Natural killer cell (primary cell): ENCODE results near the gene LEAP2. TPM values are rescaled to one million over a fixed set of nuclear protein-coding genes. Genes with fewer than 3 reads are reported as not detected.

Source experiments
- ATAC-seq, 3 donors: fragments of 150-1000 bp in 2 of 3; fragments of 200-7000 bp in 1 of 3; cut with Tn5 transposase; 1 replicate in 1 of 3; 2 replicates in 2 of 3; pipeline ENCODE4 v1.10.0; 2021; ENCODE audit warnings: mild to moderate bottlenecking in 2 of 3, moderate library complexity in 2 of 3
- DNase-seq, 2 donors: peaks; one replicate each; pipeline versions ENCODE4 v3.0.0 to v3.0.0-alpha.2; 2013 to 2021; ENCODE audit warnings: mixed read lengths in 1 of 2
- H3K27ac ChIP-seq: one replicate; pipeline ENCODE4 v1.5.1; 2013; ENCODE audit warnings: mild to moderate bottlenecking, low read length
- H3K27me3 ChIP-seq: one replicate; pipeline ENCODE4 v1.6.1; 2013; ENCODE audit warnings: low read length; ENCODE audit not compliant: control insufficient read depth, insufficient read depth
- H3K36me3 ChIP-seq: one replicate; pipeline ENCODE4 v1.6.1; 2013; ENCODE audit warnings: low read length; ENCODE audit not compliant: control insufficient read depth, insufficient read depth
- H3K4me1 ChIP-seq: one replicate; pipeline ENCODE4 v1.6.1; 2013; ENCODE audit warnings: low read length; ENCODE audit not compliant: control insufficient read depth, insufficient read depth
- H3K4me3 ChIP-seq: one replicate; pipeline ENCODE4 v1.5.1; 2013; ENCODE audit warnings: low read length
- H3K9me3 ChIP-seq: one replicate; pipeline ENCODE4 v1.6.1; 2013; ENCODE audit warnings: low read length; ENCODE audit not compliant: control insufficient read depth, insufficient read depth
- H3K27ac Mint-ChIP-seq, 2 donors: one replicate each; pipeline ENCODE4 v1.8.0; 2022; ENCODE audit warnings: mild to moderate bottlenecking in 2 of 2, mixed read lengths in 2 of 2, moderate library complexity in 1 of 2
- H3K27me3 Mint-ChIP-seq, 2 donors: one replicate each; pipeline ENCODE4 v1.8.0; 2022; ENCODE audit warnings: low read depth in 2 of 2, mixed read lengths in 2 of 2
- H3K36me3 Mint-ChIP-seq: one replicate; pipeline ENCODE4 v1.8.0; 2022; ENCODE audit warnings: mixed read lengths
- H3K4me1 Mint-ChIP-seq, 2 donors: one replicate each; pipeline ENCODE4 v1.8.0; 2022; ENCODE audit warnings: mixed read lengths in 2 of 2
- H3K4me3 Mint-ChIP-seq: one replicate; pipeline ENCODE4 v1.8.0; 2022; ENCODE audit warnings: mild to moderate bottlenecking, moderate library complexity, mixed read lengths
- H3K9me3 Mint-ChIP-seq, 2 donors: one replicate each; pipeline ENCODE4 v1.8.0; 2022; ENCODE audit warnings: mixed read lengths in 2 of 2
- CTCF ChIP-seq: fragments of 200-600 bp; IDR thresholded peaks from one replicate; pipeline ENCODE4 v1.8.0; 2022; ENCODE audit warnings: antibody characterized with exemption
- WGBS: methylation state at CpG from one replicate; pipeline ENCODE4 v1.1.7; 2013; ENCODE audit warnings: missing lambda C conversion rate; ENCODE audit not compliant: insufficient coverage; 5-methylcytosine and 5-hydroxymethylcytosine counted together
- intact Hi-C: fragments of 100-400 bp; cut with micrococcal nuclease; formaldehyde crosslinking; loops from one replicate; pipeline ENCODE4 v1.14.2; 2022
- total RNA-seq, 4 donors: library from RNA; stranded (reverse); fragments of 120-200 nt in 1 of 4; gene quantifications; one replicate each; pipeline versions ENCODE4 v1.2.3 to v1.2.4, GENCODE V29; 2013 to 2022

LEAP2 gene
- total RNA-seq, 3 donors from 2014 or later (not counting 1 experiment from before 2014, with no cell fraction given): 0.70 to 1.3 (median 1.2) TPM

- H3K4me3 Mint-ChIP-seq: no peak overlapping the region
- Histone ChIP-seq H3K27ac (no peak overlapping the region), H3K27me3 (no peaks in the 10 kb centered on the region), H3K9me3 (no peaks in the 10 kb centered on the region), H3K36me3 (no peaks in the 10 kb centered on the region), H3K4me1 (no peaks in the 10 kb centered on the region), H3K4me3 (no peak overlapping the region)
- no peaks in the 10 kb centered on the region for H3K9me3 Mint-ChIP-seq
- WGBS: 91% methylated on average over 8 of the region's 8 CpGs
- TF ChIP-seq CTCF: no peak
- DNase-seq: no peak
- H3K36me3 Mint-ChIP-seq: no peaks in the 10 kb centered on the region
- H3K4me1 Mint-ChIP-seq: no peaks in the 10 kb centered on the region
- H3K27me3 Mint-ChIP-seq: no peaks in the 10 kb centered on the region
- H3K27ac Mint-ChIP-seq: no peak overlapping the region
- intact Hi-C loops: no loop called here
- no peak for ATAC-seq
Measured at GRCh38 chr5:132839426-132840301, 33.8 kb upstream of the LEAP2 start.

DNA sequence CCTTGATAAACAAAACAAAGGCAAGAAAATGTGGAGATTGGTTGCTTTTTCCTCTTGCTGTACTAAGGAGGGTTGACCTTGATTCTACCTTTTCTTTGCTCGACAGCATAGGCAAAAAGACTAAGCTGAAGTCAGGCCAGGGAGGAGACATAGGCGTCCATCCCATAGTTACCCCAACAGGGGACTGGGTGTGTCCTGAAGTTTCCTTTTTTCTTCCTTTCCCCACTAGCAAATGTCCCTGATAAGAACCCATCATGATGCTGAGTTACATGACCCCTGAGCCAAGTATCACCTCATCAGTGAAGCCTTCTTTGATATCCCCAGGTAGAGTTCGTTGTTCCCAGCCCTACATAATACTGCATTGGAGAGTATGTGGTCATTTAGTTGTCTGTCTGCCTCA, 33.2 kb upstream of the LEAP2 start:
- Mint-ChIP-seq H3K4me3 (no peak overlapping the region), H3K4me1 (no peaks in the 10 kb centered on the region), H3K27ac (no peak overlapping the region), H3K27me3 (no peaks in the 10 kb centered on the region), H3K36me3 (no peaks in the 10 kb centered on the region), H3K9me3 (no peaks in the 10 kb centered on the region)
- H3K36me3 ChIP-seq: no peaks in the 10 kb centered on the region
- no peak for TF ChIP-seq CTCF
- DNase-seq (no peak), ATAC-seq (no peak)
- intact Hi-C loops: no loop called here
- H3K9me3 ChIP-seq: no peaks in the 10 kb centered on the region
- no peak overlapping the region for H3K4me3 ChIP-seq
- WGBS: 82% methylated on average over 3 of the region's 3 CpGs
- H3K27me3 ChIP-seq: no peaks in the 10 kb centered on the region
- no peak overlapping the region for H3K27ac ChIP-seq
- H3K4me1 ChIP-seq: no peaks in the 10 kb centered on the region

DNA sequence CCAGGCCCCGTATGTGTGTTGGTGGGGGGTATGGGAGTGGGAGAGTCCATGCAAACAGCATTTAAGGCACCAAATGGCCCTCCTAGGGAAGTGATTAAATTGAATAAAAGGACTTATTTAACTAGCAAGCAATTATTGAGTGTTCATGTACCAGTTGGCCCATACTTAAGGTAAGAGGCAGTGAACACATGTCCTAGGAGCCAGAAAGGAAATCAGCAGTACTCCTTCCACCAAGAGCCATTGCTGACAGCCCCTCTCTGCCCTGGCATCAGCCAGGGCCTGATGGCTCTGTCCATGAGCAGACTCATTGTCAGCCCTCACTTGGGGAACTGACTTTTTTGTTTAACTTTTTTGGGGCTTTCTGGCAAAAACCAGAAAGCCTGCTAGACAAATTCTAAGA, 32.6 kb upstream of the LEAP2 start:
- intact Hi-C loops: no loop called here
- H3K4me3 ChIP-seq: no peak overlapping the region
- H3K4me3 Mint-ChIP-seq: no peak overlapping the region
- no peaks in the 10 kb centered on the region for H3K36me3 ChIP-seq
- no peaks in the 10 kb centered on the region for H3K4me1 Mint-ChIP-seq
- no peak overlapping the region for H3K27ac Mint-ChIP-seq
- no peak for TF ChIP-seq CTCF
- no peaks in the 10 kb centered on the region for H3K36me3 Mint-ChIP-seq
- H3K27me3 Mint-ChIP-seq: no peaks in the 10 kb centered on the region
- ATAC-seq: no peak
- H3K27me3 ChIP-seq: no peaks in the 10 kb centered on the region
- no peak overlapping the region for H3K27ac ChIP-seq
- H3K4me1 ChIP-seq: no peaks in the 10 kb centered on the region
- WGBS: 93% methylated on average over 1 of the region's 1 CpG
- DNase-seq: no peak
- no peaks in the 10 kb centered on the region for H3K9me3 ChIP-seq
- H3K9me3 Mint-ChIP-seq: no peaks in the 10 kb centered on the region

DNA sequence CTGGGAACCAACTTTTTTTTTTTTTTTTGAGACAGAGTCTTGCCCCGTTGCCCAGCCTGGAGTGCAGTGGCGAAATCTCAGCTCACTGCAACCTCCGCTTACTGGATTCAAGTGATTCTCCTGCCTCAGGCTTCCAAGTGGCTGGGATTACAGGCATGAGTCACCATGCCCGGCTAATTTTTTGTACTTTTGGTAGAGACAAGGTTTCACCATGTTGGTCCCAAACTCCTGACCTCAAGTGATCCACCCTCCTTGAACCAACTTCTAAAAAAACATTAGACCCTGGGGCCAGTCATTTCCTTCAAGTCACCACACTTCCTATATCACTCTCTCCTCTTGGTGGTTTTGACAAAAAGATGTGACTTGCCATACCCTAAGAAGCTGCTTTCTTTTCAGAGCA, 32.2 kb upstream of the LEAP2 start:
- Mint-ChIP-seq H3K4me3 (no peak overlapping the region), H3K4me1 (no peaks in the 10 kb centered on the region), H3K27ac (no peak overlapping the region), H3K27me3 (no peaks in the 10 kb centered on the region), H3K36me3 (no peaks in the 10 kb centered on the region), H3K9me3 (no peaks in the 10 kb centered on the region)
- no peaks in the 10 kb centered on the region for H3K27me3 ChIP-seq
- ATAC-seq (no peak), DNase-seq (no peak)
- 90% methylated on average over 4 of the region's 4 CpGs for WGBS
- H3K9me3 ChIP-seq: no peaks in the 10 kb centered on the region
- H3K4me1 ChIP-seq: no peaks in the 10 kb centered on the region
- H3K36me3 ChIP-seq: no peaks in the 10 kb centered on the region
- H3K27ac ChIP-seq: no peak overlapping the region
- no peak overlapping the region for H3K4me3 ChIP-seq
- intact Hi-C loops: no loop called here
- no peak for TF ChIP-seq CTCF
